ENCODE data around the gene ADD2. TPM values are rescaled to one million over a fixed set of nuclear protein-coding genes. Genes with fewer than 3 reads are reported as not detected.
"Not testable (repeated sequence)": the region's sequence is repeated elsewhere in the genome, so short reads cannot be mapped to it uniquely, and the experiment has no call there.

The ADD2 gene
- total RNA-seq, 1 donor from 2014 or later: 6.1 TPM

GRCh38 chr2:70663411-70663810, 104.6 kb downstream of the ADD2 start:
- intact Hi-C loops (cut with micrococcal nuclease): no loop called here
- peaks cover 2% of the 10 kb centered on the region for H3K36me3 Mint-ChIP-seq (ENCODE audit: low read depth)

GRCh38 chr2:70659551-70659950, 108.4 kb downstream of the ADD2 start:
- Mint-ChIP-seq H3K4me1 (peaks cover 14% of the 10 kb centered on the region), H3K4me3 (no peak overlapping the region), H3K9me3 (no peaks in the 10 kb centered on the region), H3K27ac (no peak overlapping the region), H3K27me3 (peaks cover 7% of the 10 kb centered on the region), H3K36me3 (ENCODE audit: low read depth) (peaks cover 2% of the 10 kb centered on the region)
- DNase-seq: no peak
- intact Hi-C loops (cut with micrococcal nuclease): loop anchor here (5.0 kb wide), 2 partner anchors 108 to 288 kb away; partner anchors contain the start of gene ADD2

More at GRCh38 chr2:70663411-70663810, 104.6 kb downstream of the ADD2 start:
- Mint-ChIP-seq H3K9me3 (no peaks in the 10 kb centered on the region), H3K4me3 (no peak overlapping the region), H3K27me3 (no peaks in the 10 kb centered on the region), H3K4me1 (peaks cover 7% of the 10 kb centered on the region), H3K27ac (no peak overlapping the region)
- no peak for DNase-seq

DNA sequence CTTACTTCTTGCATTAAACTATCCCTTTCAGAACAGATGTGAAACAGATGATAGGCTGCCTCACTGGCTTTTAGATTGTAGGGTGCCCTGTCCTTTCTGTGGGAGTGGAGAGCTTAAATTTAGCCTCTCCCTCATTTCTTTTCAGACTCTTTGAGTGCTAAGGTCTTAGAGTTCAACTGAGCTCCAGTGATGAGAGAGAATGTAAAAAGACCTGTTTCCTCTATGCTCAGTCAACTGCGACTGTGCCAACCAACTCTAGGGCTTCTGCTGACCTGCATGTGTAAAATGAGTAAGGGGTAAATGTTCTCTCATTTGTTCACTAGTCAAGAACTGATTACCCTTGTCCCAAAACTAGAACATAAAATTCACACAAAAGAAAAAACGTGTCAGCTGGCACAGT, 109.5 kb downstream of the ADD2 start:
- no peaks in the 10 kb centered on the region for H3K9me3 Mint-ChIP-seq
- peaks cover 15% of the 10 kb centered on the region for H3K27me3 Mint-ChIP-seq
- H3K4me1 Mint-ChIP-seq: peaks cover 9% of the 10 kb centered on the region
- no peak overlapping the region for H3K4me3 Mint-ChIP-seq
- no peak overlapping the region for H3K27ac Mint-ChIP-seq
- intact Hi-C loops (cut with micrococcal nuclease): loop anchor here (5.0 kb wide), 2 partner anchors 109 to 289 kb away; partner anchors contain the start of gene ADD2
- H3K36me3 Mint-ChIP-seq (ENCODE audit: low read depth): peaks cover 2% of the 10 kb centered on the region
- no peak for DNase-seq

DNA sequence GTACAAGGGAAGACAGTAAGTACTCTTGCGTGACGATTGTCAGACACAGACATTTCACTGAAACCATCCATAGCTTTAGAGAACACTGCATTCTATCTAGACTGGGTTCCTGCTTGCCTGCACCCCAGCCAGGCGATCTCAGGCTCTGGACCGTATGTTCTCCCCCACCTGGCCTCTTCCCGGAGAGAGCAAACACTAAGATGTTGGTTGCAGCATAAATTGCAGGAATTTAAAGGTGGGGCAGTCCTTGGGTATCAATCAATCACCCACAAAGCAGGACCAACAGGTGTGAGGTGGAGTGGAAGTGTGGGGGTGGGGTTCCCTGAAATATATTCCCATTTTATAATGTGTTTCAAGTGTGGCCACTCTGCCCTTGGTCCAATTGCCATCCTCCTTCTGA, 110.8 kb downstream of the ADD2 start:
- Mint-ChIP-seq H3K9me3 (no peaks in the 10 kb centered on the region), H3K27ac (no peak overlapping the region)

GRCh38 chr2:70656421-70657010, 111.5 kb downstream of the ADD2 start:
- H3K4me3 Mint-ChIP-seq: no peak overlapping the region
- intact Hi-C loops (cut with micrococcal nuclease): loop anchor here (5.0 kb wide), 2 partner anchors 111 to 291 kb away; partner anchors contain the start of gene ADD2
- H3K36me3 Mint-ChIP-seq (ENCODE audit: low read depth): no peaks in the 10 kb centered on the region
- H3K9me3 Mint-ChIP-seq: no peaks in the 10 kb centered on the region
- H3K4me1 Mint-ChIP-seq: peaks cover 9% of the 10 kb centered on the region
- no peak for DNase-seq
- H3K27me3 Mint-ChIP-seq: peaks cover 27% of the 10 kb centered on the region
- no peak overlapping the region for H3K27ac Mint-ChIP-seq

More for the DNA sequence above, 110.8 kb downstream of the ADD2 start:
- intact Hi-C loops (cut with micrococcal nuclease): loop anchor here (5.0 kb wide), 2 partner anchors 110 to 290 kb away; partner anchors contain the start of gene ADD2
- no peak for DNase-seq
- Mint-ChIP-seq H3K4me3 (no peak overlapping the region), H3K27me3 (peaks cover 20% of the 10 kb centered on the region), H3K4me1 (peaks cover 9% of the 10 kb centered on the region), H3K36me3 (ENCODE audit: low read depth) (no peaks in the 10 kb centered on the region)

- DNase-seq: no peak
- intact Hi-C loops (cut with micrococcal nuclease): loop anchor here (1.0 to 5.0 kb wide), 3 partner anchors 112 to 292 kb away; partner anchors contain the start of gene ADD2
- Mint-ChIP-seq H3K27me3 (peaks cover 32% of the 10 kb centered on the region), H3K4me1 (peaks cover 9% of the 10 kb centered on the region), H3K4me3 (no peak overlapping the region), H3K9me3 (no peaks in the 10 kb centered on the region), H3K36me3 (ENCODE audit: low read depth) (no peaks in the 10 kb centered on the region), H3K27ac (no peak overlapping the region)
Measured at GRCh38 chr2:70655786-70656185, 112.2 kb downstream of the ADD2 start.

DNA sequence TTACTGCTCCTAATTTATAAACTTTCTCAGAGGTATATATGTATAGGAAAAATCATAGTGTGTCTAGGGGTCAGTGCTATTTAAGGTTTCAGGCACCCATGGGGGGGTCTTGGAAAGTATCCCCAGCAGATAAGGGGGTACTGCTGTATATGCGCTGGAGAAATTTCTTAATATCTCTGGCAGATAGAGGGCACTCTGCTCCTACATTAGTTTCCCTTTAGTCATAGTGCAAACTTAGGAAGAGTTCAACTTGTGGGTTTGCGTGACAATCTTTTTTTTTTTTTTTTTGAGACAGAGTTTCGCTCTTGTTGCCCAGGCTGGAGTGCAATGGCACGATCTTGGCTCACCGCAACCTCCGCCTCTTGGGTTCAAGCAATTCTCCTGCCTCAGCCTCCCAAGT, 112.8 kb downstream of the ADD2 start:
- not testable (repeated sequence) for H3K9me3 Mint-ChIP-seq; H3K27ac Mint-ChIP-seq; H3K4me1 Mint-ChIP-seq; H3K4me3 Mint-ChIP-seq; H3K36me3 Mint-ChIP-seq (ENCODE audit: low read depth)
- intact Hi-C loops (cut with micrococcal nuclease): loop anchor here (1.0 to 5.0 kb wide), 3 partner anchors 112 to 292 kb away; partner anchors contain the start of gene ADD2
- DNase-seq: peak; percentile 66
- peaks cover 35% of the 10 kb centered on the region for H3K27me3 Mint-ChIP-seq

DNA sequence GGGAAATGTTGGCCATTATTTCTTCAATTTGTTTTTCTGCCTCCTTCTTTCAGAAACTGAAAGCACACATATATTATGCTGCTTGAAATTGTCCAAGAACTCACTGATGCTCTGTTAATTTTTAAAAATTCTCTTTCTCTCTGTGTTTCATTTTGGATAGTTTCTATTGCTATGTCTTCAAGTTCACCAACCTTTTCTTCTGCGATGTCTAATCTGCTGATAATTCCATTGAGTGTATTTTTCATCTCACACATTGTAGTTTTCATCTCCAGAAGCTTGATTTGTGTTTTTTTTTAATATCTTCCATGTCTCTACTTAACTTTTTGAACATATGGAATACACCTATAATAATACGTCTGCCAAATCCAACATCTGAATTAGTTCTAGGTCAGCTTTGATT, 116.3 kb downstream of the ADD2 start:
- no peak overlapping the region for H3K4me3 Mint-ChIP-seq
- peaks cover 8% of the 10 kb centered on the region for H3K4me1 Mint-ChIP-seq
- no peak overlapping the region for H3K27ac Mint-ChIP-seq
- H3K27me3 Mint-ChIP-seq: peaks cover 38% of the 10 kb centered on the region
- no peak for DNase-seq
- no peaks in the 10 kb centered on the region for H3K9me3 Mint-ChIP-seq
- intact Hi-C loops (cut with micrococcal nuclease): no loop called here
- H3K36me3 Mint-ChIP-seq (ENCODE audit: low read depth): no peaks in the 10 kb centered on the region

- Mint-ChIP-seq H3K9me3 (no peaks in the 10 kb centered on the region), H3K27me3 (peaks cover 33% of the 10 kb centered on the region), H3K4me3 (no peak overlapping the region), H3K27ac (no peak overlapping the region), H3K4me1 (peaks cover 2% of the 10 kb centered on the region), H3K36me3 (ENCODE audit: low read depth) (no peaks in the 10 kb centered on the region)
- DNase-seq: no peak
- intact Hi-C loops (cut with micrococcal nuclease): no loop called here
Measured at GRCh38 chr2:70651014-70651413, 117.0 kb downstream of the ADD2 start.

GRCh38 chr2:70648961-70649360, 119.0 kb downstream of the ADD2 start:
- intact Hi-C loops (cut with micrococcal nuclease): loop anchor here (1.0 kb wide), 2 partner anchors 308 to 345 kb away; no protein-coding TSS in a partner anchor
- Mint-ChIP-seq H3K9me3 (no peaks in the 10 kb centered on the region), H3K27me3 (peaks cover 30% of the 10 kb centered on the region), H3K27ac (no peak overlapping the region), H3K4me3 (no peak overlapping the region), H3K4me1 (peaks cover 2% of the 10 kb centered on the region), H3K36me3 (ENCODE audit: low read depth) (no peaks in the 10 kb centered on the region)
- DNase-seq: no peak

DNA sequence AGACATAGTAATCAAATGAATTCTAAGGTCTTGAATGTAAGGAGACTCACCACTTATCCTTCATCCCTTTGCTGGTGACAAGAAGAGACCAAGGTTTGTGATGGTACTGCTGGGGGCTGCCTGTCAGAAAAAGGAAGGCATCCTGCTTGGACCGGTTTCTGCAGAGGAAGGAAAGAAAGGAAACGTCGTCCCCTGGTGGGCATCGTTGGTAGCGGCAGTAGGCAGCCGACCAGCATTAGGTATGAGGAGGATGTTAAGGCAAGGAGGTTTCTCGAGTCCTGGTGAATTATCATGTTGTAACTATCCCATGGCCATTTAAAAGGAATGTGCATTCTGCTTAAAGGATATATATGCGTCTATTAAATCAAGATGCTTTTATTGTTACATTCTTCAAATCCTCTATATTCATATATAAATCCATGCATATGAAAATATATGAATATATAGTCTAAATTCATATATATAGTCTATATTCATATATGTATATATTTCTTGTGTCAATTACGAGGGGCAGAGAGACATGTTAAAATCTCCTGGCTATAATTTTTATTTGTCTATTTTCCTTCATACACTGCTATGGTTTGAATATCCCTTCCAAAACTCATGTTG, 120.0 kb downstream of the ADD2 start:
- Mint-ChIP-seq H3K27ac (no peak overlapping the region), H3K36me3 (ENCODE audit: low read depth) (no peaks in the 10 kb centered on the region)
- intact Hi-C loops (cut with micrococcal nuclease): loop anchor here (1.0 kb wide), 2 partner anchors 307 to 344 kb away; no protein-coding TSS in a partner anchor

GRCh38 chr2:70646420-70646818, 121.6 kb downstream of the ADD2 start:
- Mint-ChIP-seq H3K36me3 (ENCODE audit: low read depth) (no peaks in the 10 kb centered on the region), H3K4me1 (peaks cover 2% of the 10 kb centered on the region), H3K27me3 (peaks cover 12% of the 10 kb centered on the region), H3K9me3 (no peaks in the 10 kb centered on the region), H3K27ac (no peak overlapping the region), H3K4me3 (no peak overlapping the region)
- no peak for DNase-seq
- intact Hi-C loops (cut with micrococcal nuclease): no loop called here

More for the DNA sequence above, 120.0 kb downstream of the ADD2 start:
- peak; percentile 91 for DNase-seq
- Mint-ChIP-seq H3K9me3 (no peaks in the 10 kb centered on the region), H3K4me3 (no peak overlapping the region), H3K27me3 (peaks cover 24% of the 10 kb centered on the region), H3K4me1 (peaks cover 2% of the 10 kb centered on the region)

GRCh38 chr2:70645733-70646419, 122.1 kb downstream of the ADD2 start:
- intact Hi-C loops (cut with micrococcal nuclease): no loop called here

DNA sequence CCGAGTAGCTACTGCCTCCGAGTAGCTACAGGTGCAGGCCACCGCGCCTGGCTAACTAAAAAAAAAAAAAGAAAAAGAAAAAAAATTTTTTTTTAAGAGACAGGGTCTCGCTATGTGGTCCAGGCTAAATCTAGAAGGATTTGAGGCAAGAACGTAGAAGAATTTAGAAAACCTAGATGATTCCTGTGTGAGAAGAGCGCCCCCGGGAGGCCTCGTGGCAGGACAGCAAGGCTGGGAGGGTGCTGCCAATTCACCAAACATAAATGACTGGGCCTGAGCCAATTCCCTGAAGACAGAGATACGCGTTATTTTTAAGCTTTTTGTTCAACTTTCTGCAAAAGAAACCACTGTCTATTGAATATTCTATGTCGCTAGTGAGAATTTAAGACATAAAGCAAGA, 124.3 kb downstream of the ADD2 start:
- no peak overlapping the region for H3K4me3 Mint-ChIP-seq
- no peak overlapping the region for H3K27ac Mint-ChIP-seq
- peaks cover 7% of the 10 kb centered on the region for H3K4me1 Mint-ChIP-seq
- DNase-seq: peak; percentile 62
- H3K27me3 Mint-ChIP-seq: peaks cover 1% of the 10 kb centered on the region
- H3K9me3 Mint-ChIP-seq: no peaks in the 10 kb centered on the region
- intact Hi-C loops (cut with micrococcal nuclease): no loop called here
- no peaks in the 10 kb centered on the region for H3K36me3 Mint-ChIP-seq (ENCODE audit: low read depth)

More at GRCh38 chr2:70645733-70646419, 122.1 kb downstream of the ADD2 start:
- Mint-ChIP-seq H3K27ac (no peak overlapping the region), H3K4me3 (no peak overlapping the region), H3K27me3 (peaks cover 8% of the 10 kb centered on the region), H3K4me1 (peaks cover 2% of the 10 kb centered on the region), H3K9me3 (no peaks in the 10 kb centered on the region), H3K36me3 (ENCODE audit: low read depth) (no peaks in the 10 kb centered on the region)
- no peak for DNase-seq

All from activated CD4-positive, alpha-beta T cell treated with anti-CD3 and anti-CD28 coated beads, Interleukin-2, amount 10 ng/mL, durations not matched to agents 24 days and 14 days (primary cell).